Endometrial microvascular endothelial cells (primary cell): ENCODE results near the gene ZFYVE28. TPM values are rescaled to one million over a fixed set of nuclear protein-coding genes. Genes with fewer than 3 reads are reported as not detected.

Experiments
- in situ Hi-C: cut with HindIII; loops from 2 replicates; pipeline ENCODE4 v1.10.0; 2017; ENCODE audit warnings: low sequenced_read_pairs, low pct_unique_long_range_greater_than_20kb; ENCODE audit errors: inconsistent ontology term
- total RNA-seq: library from RNA; depleted of rRNA; stranded (reverse); fragments of >200 nt; gene quantifications from one replicate; pipeline ENCODE4 v1.2.3, GENCODE V29; 2015; ENCODE audit errors: inconsistent ontology term

Gene ZFYVE28
- total RNA-seq, 1 donor from 2014 or later = 12.3 TPM

DNA sequence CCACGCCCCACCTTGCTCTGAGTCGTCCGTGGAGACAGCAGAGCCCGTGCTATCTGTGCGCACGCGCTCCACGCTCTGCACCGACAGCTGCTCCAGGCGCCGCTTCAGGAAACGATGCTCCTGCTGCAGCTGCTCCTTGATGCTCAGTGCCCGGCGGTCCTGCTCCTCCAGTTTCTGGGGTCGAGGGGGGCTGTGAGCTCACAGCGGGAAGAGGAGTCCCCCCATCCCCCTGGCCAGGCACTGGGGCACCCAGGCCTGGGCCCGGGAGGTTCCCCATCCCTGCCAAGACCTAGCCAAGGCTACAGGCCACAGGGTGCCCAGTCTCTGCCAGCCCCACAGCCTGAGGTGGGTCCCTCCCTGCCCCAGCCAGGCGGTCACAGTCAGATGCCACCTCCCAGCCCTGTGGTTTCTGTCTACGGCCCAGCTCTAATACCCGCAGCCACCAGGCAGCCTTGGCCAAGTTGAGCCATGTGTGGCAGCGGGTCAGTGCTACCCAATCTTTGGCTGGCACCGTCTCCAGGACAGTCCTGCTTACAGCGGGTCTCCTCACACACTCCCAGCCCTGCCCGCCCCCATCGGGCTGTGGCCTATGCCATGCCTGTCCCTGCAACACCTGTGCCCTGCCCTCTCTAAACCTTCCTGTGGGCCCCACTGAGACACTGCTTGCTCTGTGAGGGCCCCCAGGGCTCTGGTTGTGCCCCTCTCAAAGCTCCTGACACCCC, 167.2 kb downstream of the ZFYVE28 start:
- in situ Hi-C loops = no loop called here

- in situ Hi-C loops = no loop called here
Measured at GRCh38 chr4:2250357-2251072, 167.9 kb downstream of the ZFYVE28 start.

DNA sequence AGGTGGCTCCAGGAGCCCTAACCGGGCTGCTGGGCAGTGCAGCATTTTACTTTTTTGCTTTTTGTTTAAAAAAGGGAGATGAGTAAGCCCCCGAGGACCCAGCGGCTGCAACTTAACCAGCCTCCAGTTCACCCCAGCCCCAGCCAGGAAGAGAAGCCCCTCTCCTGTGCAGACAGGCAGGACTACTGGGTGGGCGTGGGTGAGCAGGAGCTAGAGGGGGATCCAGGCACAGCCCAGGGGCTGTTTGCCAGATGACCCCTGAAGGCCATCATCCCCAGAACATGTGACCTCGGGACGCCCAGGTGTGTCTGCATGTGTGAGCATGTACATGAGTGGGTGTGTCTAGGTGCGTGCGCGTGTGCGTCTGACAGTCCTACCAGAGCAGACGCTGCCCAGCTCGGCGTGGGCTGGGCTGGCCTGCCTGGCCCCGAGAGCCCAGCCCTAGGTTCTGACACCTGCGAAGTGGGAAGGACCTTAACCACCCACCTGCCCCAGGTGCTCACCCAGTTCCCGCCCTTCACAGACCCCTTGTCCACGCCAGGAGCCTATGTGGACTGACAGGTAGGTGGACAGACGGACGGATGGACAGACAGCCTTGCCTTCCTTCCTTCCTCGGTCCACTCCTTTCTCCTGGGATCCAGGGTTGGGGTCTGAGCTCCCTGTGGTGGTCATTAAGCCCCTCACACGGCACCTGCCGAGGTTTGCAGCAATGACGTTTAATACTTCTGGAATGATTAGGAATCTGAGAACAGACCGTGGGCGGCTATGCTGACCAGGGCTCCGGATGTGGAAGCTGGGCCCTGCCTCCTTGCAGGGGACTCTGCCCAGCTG, 168.7 kb downstream of the ZFYVE28 start:
- in situ Hi-C loops = no loop called here

DNA sequence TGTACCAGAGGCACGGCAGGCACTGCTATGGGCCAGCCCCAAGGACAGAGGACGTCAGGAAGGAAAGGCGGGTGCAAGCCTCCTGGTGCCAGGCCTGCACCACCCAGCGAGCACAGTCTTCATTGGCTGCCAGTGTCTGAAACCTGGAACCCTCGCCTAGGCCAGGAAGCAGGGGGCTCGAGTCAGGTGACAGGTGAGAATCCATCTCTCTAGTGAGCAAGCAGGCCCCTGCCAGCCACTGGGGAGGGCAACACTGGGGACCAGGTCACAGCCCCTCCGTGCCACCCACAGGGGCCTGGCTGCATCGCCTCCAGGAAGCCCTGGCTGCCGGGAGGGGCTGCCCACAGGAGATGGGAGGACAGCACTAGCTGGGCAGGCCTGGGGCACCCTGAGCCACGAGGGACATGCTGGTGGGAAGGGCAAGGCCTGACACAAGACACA, 169.6 kb downstream of the ZFYVE28 start:
- in situ Hi-C loops = no loop called here

DNA sequence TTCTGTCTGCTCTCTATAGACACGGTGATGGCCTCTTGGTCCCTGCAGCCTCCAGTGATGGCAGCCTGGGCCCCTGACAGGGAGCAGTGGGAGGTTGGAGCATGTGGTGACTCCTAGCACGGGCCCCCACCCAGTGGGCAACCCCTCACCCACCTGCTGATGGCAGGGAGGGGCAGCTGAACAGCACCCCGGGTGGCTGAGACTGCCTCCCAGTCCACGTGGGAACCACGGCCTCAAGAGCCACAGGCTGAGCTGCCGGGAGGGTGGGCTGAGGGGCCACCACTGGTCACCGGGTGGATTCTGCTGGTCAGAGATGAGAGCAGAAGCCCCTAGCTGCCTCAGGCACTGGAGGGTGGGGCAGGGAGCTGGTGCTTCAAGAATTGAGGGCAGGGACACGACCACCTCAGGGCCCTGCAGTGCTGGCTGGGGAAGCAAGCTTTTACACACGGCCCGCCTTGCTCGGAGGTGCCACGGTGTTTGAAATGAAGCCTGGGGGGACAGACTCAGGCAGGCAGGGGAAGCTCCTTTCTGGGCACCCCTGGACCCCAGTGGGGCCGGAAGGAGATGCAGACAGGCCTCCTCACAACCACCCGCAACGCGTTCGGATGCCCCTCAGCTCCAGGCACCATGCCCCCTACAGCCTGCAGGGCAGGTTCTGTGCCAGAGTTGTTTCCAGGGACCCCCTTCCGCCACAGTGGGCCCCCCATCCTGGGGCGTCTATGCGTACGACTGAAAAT, 170.2 kb downstream of the ZFYVE28 start:
- in situ Hi-C loops = no loop called here

DNA sequence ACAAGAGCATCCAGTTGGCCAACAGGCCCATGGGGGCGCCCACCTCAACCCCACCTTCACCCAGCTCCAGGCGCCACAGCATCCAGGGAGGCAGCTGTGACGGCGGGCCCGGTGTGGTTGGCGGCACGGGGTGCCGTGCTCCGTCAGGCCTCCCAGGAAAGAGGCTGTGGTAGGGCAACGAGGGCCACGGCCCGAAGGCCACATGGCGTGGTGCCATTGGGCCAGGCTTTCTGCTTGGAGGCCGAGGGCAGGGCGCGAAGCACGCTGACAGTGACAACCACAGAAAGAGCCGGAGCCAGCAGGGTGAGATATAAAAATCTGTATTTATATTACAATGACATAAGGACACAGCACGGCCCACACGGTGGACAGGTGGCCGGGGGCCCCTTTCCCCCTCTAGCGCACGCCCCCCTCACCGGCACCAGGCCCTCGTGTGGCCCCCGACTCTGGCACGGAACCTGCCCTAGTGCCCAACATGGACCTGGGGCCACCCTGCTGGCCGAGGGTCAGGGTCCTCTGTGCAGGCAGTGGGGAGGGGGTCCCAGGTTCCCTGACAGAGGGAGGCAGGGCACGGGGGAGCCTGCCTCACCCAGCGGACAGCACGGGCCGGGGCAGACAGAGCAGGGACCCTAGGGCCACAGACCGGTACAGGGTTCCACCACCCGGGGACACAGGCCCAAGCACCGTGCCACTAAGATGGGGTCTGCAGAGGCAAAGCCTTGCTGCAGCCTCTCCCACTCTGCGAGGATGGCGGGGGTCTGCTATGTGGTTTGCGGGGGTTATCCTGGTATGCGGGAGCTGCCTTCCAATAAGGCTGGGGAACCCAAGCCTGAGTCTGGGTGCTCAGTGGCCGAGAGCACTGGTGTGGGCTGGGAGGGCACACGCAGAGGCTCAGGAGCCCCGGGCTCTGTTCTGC, 171.1 kb downstream of the ZFYVE28 start:
- in situ Hi-C loops = no loop called here

GRCh38 chr4:2246384-2247127, 171.9 kb downstream of the ZFYVE28 start:
- in situ Hi-C loops = no loop called here

DNA sequence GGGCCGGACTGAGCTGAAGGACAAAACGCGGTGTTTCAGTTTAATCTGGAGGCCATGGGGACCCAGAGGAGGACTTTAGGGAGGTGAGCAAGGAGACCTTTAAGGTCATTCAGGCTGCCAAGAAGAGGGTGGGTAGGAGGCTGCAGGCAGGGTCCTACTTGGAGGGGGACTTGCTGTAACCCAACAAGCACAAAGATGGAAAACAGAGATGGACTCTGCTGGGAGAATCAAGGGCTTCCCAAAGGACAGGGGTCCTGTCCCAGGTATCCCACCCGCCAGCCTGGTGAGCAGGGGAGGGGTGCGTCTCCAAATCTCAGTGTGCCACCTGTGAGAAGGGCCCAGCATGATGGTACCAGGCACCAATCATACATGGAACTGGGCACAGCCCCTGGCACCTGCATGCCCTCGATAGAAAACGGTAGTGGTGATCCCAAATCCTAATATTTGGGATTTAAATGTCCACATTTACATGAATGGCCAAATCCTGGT, 172.6 kb downstream of the ZFYVE28 start:
- in situ Hi-C loops = no loop called here

DNA sequence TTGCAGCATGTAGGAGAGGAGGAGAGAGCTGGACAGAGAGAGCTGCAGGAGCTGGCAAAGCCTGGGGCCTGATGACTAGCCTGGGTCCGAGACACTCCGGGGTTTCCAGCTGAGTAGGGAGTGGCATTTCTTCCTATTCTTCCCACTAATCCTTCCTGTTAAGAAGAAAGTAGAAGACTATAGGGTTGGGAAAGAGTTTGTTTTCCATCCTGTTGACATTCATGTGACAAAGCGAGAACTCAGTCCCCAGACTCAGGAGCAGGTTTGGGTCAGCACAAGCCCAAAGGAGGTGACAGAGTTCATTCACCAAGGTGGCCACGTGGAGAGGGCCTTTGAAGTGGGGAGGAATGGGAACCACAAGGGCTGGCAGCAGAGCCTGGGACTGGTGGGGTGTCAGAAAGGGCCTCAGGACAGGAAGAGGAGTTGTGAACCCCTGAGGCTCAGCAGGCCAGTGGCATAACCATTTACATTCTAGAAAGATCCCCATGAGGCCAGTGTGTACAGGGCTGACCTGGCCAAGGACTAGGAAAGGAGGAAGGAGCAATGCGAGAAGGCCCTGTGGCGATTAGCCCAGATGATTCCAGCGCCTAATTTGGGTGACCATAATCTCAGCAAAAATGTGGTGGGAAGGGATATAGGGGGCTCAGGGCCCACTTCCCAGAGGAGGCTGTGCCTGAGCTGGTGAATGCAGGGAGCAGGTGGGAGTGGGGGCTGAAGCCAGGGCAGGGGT, 173.2 kb downstream of the ZFYVE28 start:
- in situ Hi-C loops = no loop called here

- in situ Hi-C loops = no loop called here
Measured at GRCh38 chr4:2243681-2244380, 174.6 kb downstream of the ZFYVE28 start.

GRCh38 chr4:2241410-2242353, 176.8 kb downstream of the ZFYVE28 start, which contains the start of the genes HAUS3 and POLN:
Gene HAUS3 (minus strand): TSS chr4:2242121. CDS start chr4:2240946, 1,175 bp downstream.
Gene POLN (minus strand): TSS chr4:2242121. CDS start chr4:2229231, 12,890 bp downstream.
- in situ Hi-C loops = no loop called here

DNA sequence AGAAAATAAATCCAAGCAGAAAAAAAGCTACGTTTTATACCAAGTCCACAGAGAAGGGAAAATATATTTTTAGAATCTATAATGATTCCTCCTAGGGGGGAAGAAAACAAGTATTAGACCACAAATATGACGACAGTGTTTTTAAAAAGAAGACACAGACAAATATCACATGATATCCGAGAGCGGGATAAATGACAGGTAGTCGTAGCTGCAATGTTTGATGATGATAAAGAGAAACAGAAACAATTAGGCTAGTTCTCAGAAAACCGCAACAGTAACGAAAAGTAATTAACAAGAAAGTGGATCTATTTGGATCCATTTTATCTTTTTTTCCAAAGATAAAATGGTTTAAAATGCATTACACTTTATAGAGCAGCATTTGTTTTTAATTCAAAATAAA, 177.4 kb downstream of the ZFYVE28 start:
- in situ Hi-C loops = no loop called here

DNA sequence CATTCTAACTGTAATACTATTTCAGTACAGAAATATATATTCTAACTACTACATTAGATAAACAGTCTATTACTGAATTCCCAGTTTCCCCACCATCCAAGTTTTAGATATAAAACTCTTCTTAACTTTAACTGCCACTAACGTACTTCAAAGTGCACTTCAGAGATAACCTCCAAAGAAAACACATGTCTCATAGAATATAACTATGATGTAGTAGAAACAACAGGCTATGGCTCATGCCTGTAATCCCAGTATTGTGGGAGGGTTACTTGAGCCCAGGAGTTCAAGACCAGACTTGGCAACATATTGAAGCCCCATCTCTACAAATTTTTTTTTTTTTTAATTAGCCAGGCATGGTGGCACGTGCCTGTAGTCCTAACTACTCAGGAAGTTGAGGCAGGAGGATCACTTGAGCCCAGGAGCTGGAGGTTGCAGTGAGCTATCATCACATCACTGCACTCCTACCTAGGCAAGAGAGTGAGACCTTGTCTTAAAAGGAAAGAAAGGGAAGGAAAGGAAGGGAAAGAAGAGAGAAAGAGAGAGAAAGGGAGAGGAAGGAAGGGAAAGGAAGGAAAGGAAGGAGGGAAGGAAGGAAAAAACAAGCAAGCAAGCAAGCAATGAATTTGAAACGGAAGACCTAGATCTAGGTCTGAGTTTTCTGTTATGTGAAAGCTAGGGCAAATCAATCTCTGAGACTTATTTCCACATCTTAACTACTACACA, 181.3 kb downstream of the ZFYVE28 start:
- in situ Hi-C loops = no loop called here

GRCh38 chr4:2231082-2231481, 187.4 kb downstream of the ZFYVE28 start:
- in situ Hi-C loops = no loop called here
